CD14-positive monocyte (primary cell): ENCODE measurements around the gene HAPLN2. TPM values are rescaled to one million over a fixed set of nuclear protein-coding genes. Genes with fewer than 3 reads are reported as not detected.

Source experiments
- DNase-seq, 3 donors: peaks; one replicate each; pipeline ENCODE4 v3.0.0-alpha.2; 2011 to 2022
- H2AFZ ChIP-seq: 2 replicates; pipeline ENCODE4 v1.6.0; 2012; ENCODE audit warnings: mild to moderate bottlenecking, low read depth, low read length, inconsistent platforms; ENCODE audit not compliant: insufficient read depth, poor library complexity, severe bottlenecking
- H3K27ac ChIP-seq, 2 donors: 1 replicate in 1 of 2; 2 replicates in 1 of 2; pipeline ENCODE4 v1.5.1; 2012 to 2013; ENCODE audit warnings: low read length in 2 of 2, control low read depth in 1 of 2, inconsistent platforms in 1 of 2, low read depth in 1 of 2, mild to moderate bottlenecking in 1 of 2
- H3K27me3 ChIP-seq, 2 donors: one replicate each; pipeline versions ENCODE4 v1.6.0 to v1.6.1; 2011 to 2013; ENCODE audit warnings: low read length in 2 of 2; ENCODE audit not compliant: control insufficient read depth in 2 of 2, insufficient read depth in 2 of 2
- H3K36me3 ChIP-seq, 2 donors: replicated peaks in 1 of 2; 1 replicate in 1 of 2; 2 replicates in 1 of 2; pipeline versions ENCODE4 v1.5.1 to v1.6.1; 2012 to 2013; ENCODE audit warnings: low read length in 2 of 2, control low read depth in 1 of 2, inconsistent platforms in 1 of 2, mild to moderate bottlenecking in 1 of 2; ENCODE audit not compliant: insufficient read depth in 2 of 2, control insufficient read depth in 1 of 2
- H3K4me1 ChIP-seq, 2 donors: 1 replicate in 1 of 2; 2 replicates in 1 of 2; pipeline versions ENCODE4 v1.5.1 to v1.6.1; 2012 to 2013; ENCODE audit warnings: low read length in 2 of 2, control low read depth in 1 of 2, inconsistent platforms in 1 of 2, mild to moderate bottlenecking in 1 of 2, moderate library complexity in 1 of 2; ENCODE audit not compliant: insufficient read depth in 2 of 2, control insufficient read depth in 1 of 2
- H3K4me2 ChIP-seq: replicated peaks from 2 replicates; pipeline ENCODE3; 2012; ENCODE audit warnings: low read length, moderate library complexity, mild to moderate bottlenecking; ENCODE audit not compliant: poor library complexity, severe bottlenecking; ENCODE audit errors: extremely low read depth
- H3K4me3 ChIP-seq, 3 experiments: fragments of 200-600 bp in 1 of 3; sonication (generic) in 1 of 3; replicated peaks in 1 of 3; 1 replicate in 2 of 3; 2 replicates in 1 of 3; pipeline ENCODE4 v1.5.1; 2011 to 2013; ENCODE audit warnings: low read length in 3 of 3, mild to moderate bottlenecking in 3 of 3, control low read depth in 2 of 3, low read depth in 2 of 3, inconsistent platforms in 1 of 3, moderate library complexity in 1 of 3
- H3K79me2 ChIP-seq: 2 replicates; pipeline ENCODE4 v1.6.0; 2012; ENCODE audit warnings: mild to moderate bottlenecking, control low read depth, inconsistent platforms, low read length, moderate library complexity; ENCODE audit not compliant: insufficient read depth
- H3K9ac ChIP-seq: 2 replicates; pipeline ENCODE4 v1.6.0; 2017; ENCODE audit warnings: low read length, mild to moderate bottlenecking; ENCODE audit not compliant: insufficient read depth, poor library complexity, severe bottlenecking
- H3K9me3 ChIP-seq, 2 donors: replicated peaks in 1 of 2; 1 replicate in 1 of 2; 2 replicates in 1 of 2; pipeline versions ENCODE4 v1.5.1 to v1.6.1; 2012 to 2013; ENCODE audit warnings: low read length in 2 of 2, control low read depth in 1 of 2; ENCODE audit not compliant: control insufficient read depth in 1 of 2, insufficient read depth in 1 of 2
- H4K20me1 ChIP-seq: 2 replicates; pipeline ENCODE4 v1.6.0; 2012; ENCODE audit warnings: mild to moderate bottlenecking, low read length, control low read depth, moderate library complexity; ENCODE audit not compliant: insufficient read depth
- H3K27ac Mint-ChIP-seq, 7 donors: one replicate each; pipeline ENCODE4 v1.8.0; 2020; ENCODE audit warnings: mild to moderate bottlenecking in 7 of 7, mixed read lengths in 7 of 7, moderate library complexity in 6 of 7, inconsistent platforms in 2 of 7
- H3K27me3 Mint-ChIP-seq, 3 donors: one replicate each; pipeline ENCODE4 v1.8.0; 2021 to 2022; ENCODE audit warnings: low read depth in 3 of 3, mild to moderate bottlenecking in 3 of 3, mixed read lengths in 3 of 3, moderate library complexity in 3 of 3, inconsistent platforms in 1 of 3
- H3K36me3 Mint-ChIP-seq, 2 donors: one replicate each; pipeline ENCODE4 v1.8.0; 2020; ENCODE audit warnings: mixed read lengths in 2 of 2, inconsistent platforms in 1 of 2, mild to moderate bottlenecking in 1 of 2
- H3K4me1 Mint-ChIP-seq: one replicate; pipeline ENCODE4 v1.8.0; 2020; ENCODE audit warnings: mild to moderate bottlenecking, mixed read lengths
- H3K4me3 Mint-ChIP-seq, 2 donors: one replicate each; pipeline ENCODE4 v1.8.0; 2020; ENCODE audit warnings: mild to moderate bottlenecking in 2 of 2, mixed read lengths in 2 of 2, moderate library complexity in 1 of 2
- H3K9me3 Mint-ChIP-seq, 7 donors: one replicate each; pipeline ENCODE4 v1.8.0; 2020 to 2022; ENCODE audit warnings: mixed read lengths in 7 of 7, mild to moderate bottlenecking in 6 of 7, moderate library complexity in 6 of 7, inconsistent platforms in 2 of 7
- WGBS: methylation state at CpG from one replicate; pipeline ENCODE4 v1.1.5; 2013; ENCODE audit warnings: missing lambda C conversion rate; ENCODE audit not compliant: insufficient coverage; 5-methylcytosine and 5-hydroxymethylcytosine counted together
- intact Hi-C, 2 donors: fragments of 100-400 bp; cut with micrococcal nuclease; formaldehyde crosslinking; loops; one replicate each; pipeline versions ENCODE4 v1.15.0 to v1.15.1; 2023
- polyA plus RNA-seq, 3 donors: library from polyadenylated mRNA; depleted of rRNA in 1 of 3; unstranded in 2 of 3; stranded (reverse) in 1 of 3; fragments of 300-500 nt in 2 of 3; fragments of >200 nt in 1 of 3; fragmentation: Illumina TruSeq in 2 of 3; gene quantifications; 1 replicate in 2 of 3; 2 replicates in 1 of 3; pipeline ENCODE4 v1.2.3, GENCODE V29; 2012 to 2021
- TF ChIP-seq, protein P1 (sequence below): fragments of 200-600 bp; IDR thresholded peaks from one replicate; pipeline ENCODE4 v1.8.0; 2022; ENCODE audit warnings: antibody characterized with exemption, mild to moderate bottlenecking

The HAPLN2 gene
- polyA plus RNA-seq, 3 donors, result not detected

DNA sequence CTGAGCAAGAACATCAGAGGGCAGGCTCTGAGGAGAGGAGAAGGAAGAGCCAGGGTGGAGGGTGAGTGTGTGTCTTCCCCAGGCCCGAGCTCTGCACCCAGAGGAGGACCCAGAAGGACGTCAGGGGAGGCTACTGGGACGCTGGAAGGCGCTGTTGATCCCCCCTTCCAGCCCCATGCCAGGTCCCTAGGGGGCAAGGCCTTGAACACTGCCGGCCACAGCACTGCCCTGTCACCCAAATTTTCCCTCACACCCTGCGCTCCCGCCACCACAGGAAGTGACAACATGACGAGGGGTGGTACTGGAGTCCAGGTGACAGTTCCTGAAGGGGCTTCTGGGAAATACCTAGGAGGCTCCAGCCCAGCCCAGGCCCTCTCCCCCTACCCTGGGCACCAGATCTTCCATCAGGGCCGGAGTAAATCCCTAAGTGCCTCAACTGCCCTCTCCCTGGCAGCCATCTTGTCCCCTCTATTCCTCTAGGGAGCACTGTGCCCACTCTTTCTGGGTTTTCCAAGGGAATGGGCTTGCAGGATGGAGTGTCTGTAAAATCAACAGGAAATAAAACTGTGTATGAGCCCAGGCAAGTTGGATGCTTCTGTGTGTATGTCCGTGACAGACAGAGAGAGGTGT, 39.8 kb downstream of the HAPLN2 start:
- intact Hi-C loops, result no loop called here
- Mint-ChIP-seq H3K9me3 (peaks cover 0 to 18% (median 7%) of the 10 kb centered on the region in 7 donors), H3K27me3 (peaks cover 48 to 61% (median 52%) of the 10 kb centered on the region in 3 donors), H3K4me3 (peak overlapping the region in 1 of 2 donors; percentile 74), H3K27ac (peak overlapping the region in 4 of 7 donors; percentile 26 to 71 (median 50)), H3K4me1 (peaks cover 64% of the 10 kb centered on the region), H3K36me3 (peaks cover 0 to 3% of the 10 kb centered on the region in 2 donors)
- no peaks in the 10 kb centered on the region for H3K36me3 ChIP-seq
- no peaks in the 10 kb centered on the region for H4K20me1 ChIP-seq
- H3K4me2 ChIP-seq, result peak overlapping the region; percentile 45
- no peak for DNase-seq
- TF ChIP-seq, protein P1, sequence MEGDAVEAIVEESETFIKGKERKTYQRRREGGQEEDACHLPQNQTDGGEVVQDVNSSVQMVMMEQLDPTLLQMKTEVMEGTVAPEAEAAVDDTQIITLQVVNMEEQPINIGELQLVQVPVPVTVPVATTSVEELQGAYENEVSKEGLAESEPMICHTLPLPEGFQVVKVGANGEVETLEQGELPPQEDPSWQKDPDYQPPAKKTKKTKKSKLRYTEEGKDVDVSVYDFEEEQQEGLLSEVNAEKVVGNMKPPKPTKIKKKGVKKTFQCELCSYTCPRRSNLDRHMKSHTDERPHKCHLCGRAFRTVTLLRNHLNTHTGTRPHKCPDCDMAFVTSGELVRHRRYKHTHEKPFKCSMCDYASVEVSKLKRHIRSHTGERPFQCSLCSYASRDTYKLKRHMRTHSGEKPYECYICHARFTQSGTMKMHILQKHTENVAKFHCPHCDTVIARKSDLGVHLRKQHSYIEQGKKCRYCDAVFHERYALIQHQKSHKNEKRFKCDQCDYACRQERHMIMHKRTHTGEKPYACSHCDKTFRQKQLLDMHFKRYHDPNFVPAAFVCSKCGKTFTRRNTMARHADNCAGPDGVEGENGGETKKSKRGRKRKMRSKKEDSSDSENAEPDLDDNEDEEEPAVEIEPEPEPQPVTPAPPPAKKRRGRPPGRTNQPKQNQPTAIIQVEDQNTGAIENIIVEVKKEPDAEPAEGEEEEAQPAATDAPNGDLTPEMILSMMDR, result no peak
- H3K27ac ChIP-seq, result no peak overlapping the region
- 75% methylated on average over 6 of the region's 10 CpGs for WGBS
- no peak overlapping the region for H2AFZ ChIP-seq
- H3K4me3 ChIP-seq, result no peak overlapping the region
- no peaks in the 10 kb centered on the region for H3K79me2 ChIP-seq
- peaks cover 27 to 50% of the 10 kb centered on the region in 2 donors for H3K27me3 ChIP-seq
- peaks cover 0 to 15% of the 10 kb centered on the region in 2 donors for H3K9me3 ChIP-seq
- no peak overlapping the region for H3K9ac ChIP-seq
- peaks cover 62 to 69% of the 10 kb centered on the region in 2 donors for H3K4me1 ChIP-seq

DNA sequence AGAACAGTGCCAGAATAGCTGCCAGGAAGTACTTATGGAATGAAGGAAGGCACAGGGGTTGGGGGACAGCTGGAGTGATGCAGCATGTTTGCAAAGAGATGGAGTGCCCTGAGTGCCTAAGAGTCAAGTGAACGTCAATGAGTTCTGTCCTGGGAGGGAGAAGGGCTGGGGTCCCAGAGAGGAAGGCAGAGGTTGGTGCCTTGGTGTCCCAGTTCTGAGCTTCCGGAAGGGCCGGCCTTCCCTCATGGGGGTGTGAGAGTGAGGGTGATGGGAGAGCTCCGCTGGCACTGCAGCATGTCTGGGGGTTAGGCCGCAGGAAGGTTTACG, 40.4 kb downstream of the HAPLN2 start:
- intact Hi-C loops, result no loop called here
- 20% methylated on average over 6 of the region's 6 CpGs for WGBS

More for the DNA sequence above, 40.4 kb downstream of the HAPLN2 start:
- Mint-ChIP-seq H3K4me1 (peaks cover 69% of the 10 kb centered on the region), H3K36me3 (peaks cover 0 to 3% of the 10 kb centered on the region in 2 donors), H3K9me3 (peaks cover 0 to 18% (median 7%) of the 10 kb centered on the region in 7 donors), H3K27me3 (peaks cover 46 to 60% (median 47%) of the 10 kb centered on the region in 3 donors), H3K27ac (peak overlapping the region in 4 of 7 donors; percentile 37 to 77 (median 65)), H3K4me3 (peak overlapping the region; percentile 51 to 74)
- Histone ChIP-seq H3K27ac (no peak overlapping the region), H3K27me3 (peaks cover 27 to 45% of the 10 kb centered on the region in 2 donors), H3K36me3 (no peaks in the 10 kb centered on the region), H3K4me1 (peaks cover 68 to 74% of the 10 kb centered on the region in 2 donors), H3K9ac (no peak overlapping the region), H2AFZ (no peak overlapping the region), H3K4me2 (peak overlapping the region; percentile 45), H4K20me1 (no peaks in the 10 kb centered on the region), H3K79me2 (no peaks in the 10 kb centered on the region), H3K4me3 (no peak overlapping the region), H3K9me3 (peaks cover 0 to 15% of the 10 kb centered on the region in 2 donors)
- DNase-seq, result no peak
- TF ChIP-seq, protein P1, result no peak
